WTC11 (cell line): ENCODE measurements around the gene LAMA3.

Source experiments
- FOXJ3 ChIP-seq: sonication (generic); formaldehyde crosslinking; IDR thresholded peaks from 2 replicates; pipeline ENCODE4 v1.9.0; 2021; ENCODE audit warnings: missing genetic modification reagents, mild to moderate bottlenecking, borderline replicate concordance
- TF ChIP-seq, protein P1 (sequence below): fragments of 200-600 bp; IDR thresholded peaks from 2 replicates; pipeline ENCODE4 v1.8.0; 2022; ENCODE audit warnings: antibody characterized with exemption

DNA sequence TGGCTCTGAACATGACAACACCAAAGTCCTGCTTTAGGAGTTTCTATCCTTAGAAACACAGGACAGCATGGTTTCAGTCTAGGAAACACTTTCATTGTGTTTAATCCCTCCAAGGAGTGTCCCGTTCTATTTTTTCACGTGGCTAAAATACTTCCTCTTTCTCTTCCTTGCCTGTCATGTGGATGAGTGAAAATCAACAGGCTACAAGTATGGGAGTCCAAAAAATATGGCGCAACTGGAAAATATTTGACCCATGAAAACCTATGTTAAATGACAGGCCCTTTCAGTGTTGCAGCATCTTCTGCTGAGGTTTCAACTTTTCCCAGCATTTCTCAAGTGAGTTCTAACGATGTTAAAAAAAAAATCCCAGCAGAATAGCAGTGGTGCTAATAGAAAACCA is 146.3 kb downstream of the LAMA3 start:
- no peak for TF ChIP-seq FOXJ3 (CRISPR knock-in tag)
- TF ChIP-seq, protein P1, sequence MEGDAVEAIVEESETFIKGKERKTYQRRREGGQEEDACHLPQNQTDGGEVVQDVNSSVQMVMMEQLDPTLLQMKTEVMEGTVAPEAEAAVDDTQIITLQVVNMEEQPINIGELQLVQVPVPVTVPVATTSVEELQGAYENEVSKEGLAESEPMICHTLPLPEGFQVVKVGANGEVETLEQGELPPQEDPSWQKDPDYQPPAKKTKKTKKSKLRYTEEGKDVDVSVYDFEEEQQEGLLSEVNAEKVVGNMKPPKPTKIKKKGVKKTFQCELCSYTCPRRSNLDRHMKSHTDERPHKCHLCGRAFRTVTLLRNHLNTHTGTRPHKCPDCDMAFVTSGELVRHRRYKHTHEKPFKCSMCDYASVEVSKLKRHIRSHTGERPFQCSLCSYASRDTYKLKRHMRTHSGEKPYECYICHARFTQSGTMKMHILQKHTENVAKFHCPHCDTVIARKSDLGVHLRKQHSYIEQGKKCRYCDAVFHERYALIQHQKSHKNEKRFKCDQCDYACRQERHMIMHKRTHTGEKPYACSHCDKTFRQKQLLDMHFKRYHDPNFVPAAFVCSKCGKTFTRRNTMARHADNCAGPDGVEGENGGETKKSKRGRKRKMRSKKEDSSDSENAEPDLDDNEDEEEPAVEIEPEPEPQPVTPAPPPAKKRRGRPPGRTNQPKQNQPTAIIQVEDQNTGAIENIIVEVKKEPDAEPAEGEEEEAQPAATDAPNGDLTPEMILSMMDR = no peak
